ENCODE results near the gene EIF2B2.
"Not testable (repeated sequence)": the region's sequence is repeated elsewhere in the genome, so short reads cannot be mapped to it uniquely, and the experiment has no call there.

Gene EIF2B2

GRCh38 chr14:74974364-74975058 is 28.2 kb upstream of the EIF2B2 start:
- DNase-seq (ENCODE audit: low read depth), result no peak

DNA sequence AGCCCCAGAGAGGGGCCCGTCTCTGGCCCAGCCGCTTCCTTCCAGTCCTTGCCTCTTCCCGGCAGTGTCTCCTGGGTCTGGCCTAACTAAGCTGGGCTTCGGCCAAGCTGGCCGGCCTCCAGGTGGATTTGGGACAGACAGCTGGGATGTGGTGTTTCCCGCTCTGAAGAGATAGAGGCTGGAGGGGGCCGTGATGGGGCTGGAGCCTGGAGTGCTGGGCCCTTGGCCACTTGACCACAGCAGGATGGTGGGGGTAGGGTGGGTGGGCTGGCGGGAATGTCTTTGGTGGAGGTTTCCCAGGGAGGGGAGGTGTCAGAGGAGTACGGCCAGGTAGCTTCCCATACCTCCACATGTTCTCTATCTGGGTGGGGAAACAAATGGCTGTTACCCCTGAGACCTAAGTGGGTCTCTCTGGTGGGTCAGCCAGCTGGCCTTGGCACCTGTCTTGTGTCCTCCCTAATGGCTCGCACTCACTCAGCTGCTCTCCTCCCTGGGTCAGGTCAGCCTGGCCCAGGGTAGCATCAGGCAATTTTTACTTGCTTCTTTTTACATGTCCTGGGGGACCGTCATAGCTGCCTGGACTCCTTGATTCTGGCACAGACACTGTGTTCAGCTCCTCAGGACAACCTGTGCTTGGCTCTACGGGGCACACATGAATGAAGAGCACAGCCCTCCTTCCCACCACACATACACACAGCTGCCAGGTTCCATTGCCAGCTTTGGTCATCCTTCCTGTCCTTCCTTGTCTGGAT is 27.5 kb upstream of the EIF2B2 start:
- DNase-seq (ENCODE audit: low read depth), result no peak

GRCh38 chr14:74976264-74977113 is 26.2 kb upstream of the EIF2B2 start:
- no peak for DNase-seq (ENCODE audit: low read depth)

GRCh38 chr14:74977164-74977900 is 25.4 kb upstream of the EIF2B2 start:
- DNase-seq (ENCODE audit: low read depth), result no peak

DNA sequence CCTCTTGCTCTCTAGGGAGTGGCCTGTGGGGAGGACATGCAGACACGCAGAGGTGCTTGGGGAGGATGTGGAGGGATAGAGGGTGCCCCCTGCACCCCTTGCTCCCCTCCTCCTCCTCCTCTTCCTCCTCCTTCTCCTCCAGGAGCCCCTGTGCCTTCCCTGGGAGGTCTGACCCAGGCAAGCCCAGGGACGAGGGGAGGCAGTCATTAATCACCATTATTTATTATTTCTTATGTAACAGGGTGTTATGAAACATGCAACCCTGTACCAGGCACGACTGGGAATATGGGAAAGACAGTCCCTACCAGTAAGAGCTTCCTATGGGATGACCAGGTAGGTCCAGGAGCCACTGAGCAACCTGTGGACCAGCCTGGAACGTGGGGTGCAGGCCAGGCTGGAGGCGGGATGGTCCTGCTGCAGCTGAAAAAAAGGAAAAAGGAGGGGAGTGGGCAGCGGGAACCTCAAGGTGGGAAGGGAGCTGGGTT is 24.8 kb upstream of the EIF2B2 start:
- no peak for DNase-seq (ENCODE audit: low read depth)

DNA sequence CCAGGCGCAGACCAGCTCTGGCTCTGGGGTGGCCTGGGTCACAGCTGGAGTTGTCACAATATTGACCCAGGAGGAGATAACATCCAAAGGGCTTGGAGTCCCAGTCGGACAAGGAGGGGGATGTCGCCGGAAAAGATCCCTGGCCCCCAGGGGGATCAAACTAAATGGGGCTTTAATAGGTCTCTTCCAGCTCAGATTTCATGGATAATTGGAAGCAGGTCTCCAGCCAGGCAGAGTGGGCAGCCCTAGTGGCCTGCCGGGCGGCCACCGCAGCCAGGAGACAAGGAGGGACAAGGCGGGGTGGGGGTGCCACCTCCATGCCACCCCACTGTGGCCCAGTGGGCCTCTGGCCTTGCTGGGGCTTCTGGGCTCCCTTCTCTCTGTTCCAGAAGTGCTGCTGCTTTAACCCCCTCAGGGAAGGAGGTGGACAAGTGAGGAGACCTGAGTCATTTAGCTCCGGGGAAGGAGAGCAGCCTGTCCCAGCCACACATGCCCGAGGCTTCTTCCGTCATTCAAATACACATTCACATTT is 24.2 kb upstream of the EIF2B2 start:
- no peak for DNase-seq (ENCODE audit: low read depth)

DNA sequence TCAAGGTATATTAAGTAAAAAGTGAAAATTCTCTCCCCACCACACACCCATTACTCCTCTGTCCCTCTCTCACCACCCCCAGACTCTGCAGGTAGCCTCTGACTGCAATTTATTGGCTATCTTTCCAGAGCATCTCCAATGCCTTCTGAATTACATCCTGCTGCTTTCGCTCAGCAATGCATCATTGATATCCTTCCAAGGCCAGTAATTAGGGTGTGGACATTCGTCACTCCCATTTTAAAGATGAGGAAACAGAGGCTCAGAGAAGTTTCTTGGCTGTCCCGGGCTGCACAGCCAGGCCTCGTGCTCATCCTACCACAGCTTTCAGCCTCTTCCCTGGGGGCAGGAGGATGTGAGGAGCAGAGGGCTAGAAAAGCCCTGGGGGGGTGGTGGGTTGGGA is 23.7 kb upstream of the EIF2B2 start:
- DNase-seq (ENCODE audit: low read depth), result no peak

GRCh38 chr14:74979442-74980397 is 23.0 kb upstream of the EIF2B2 start:
- no peak for DNase-seq (ENCODE audit: low read depth)

DNA sequence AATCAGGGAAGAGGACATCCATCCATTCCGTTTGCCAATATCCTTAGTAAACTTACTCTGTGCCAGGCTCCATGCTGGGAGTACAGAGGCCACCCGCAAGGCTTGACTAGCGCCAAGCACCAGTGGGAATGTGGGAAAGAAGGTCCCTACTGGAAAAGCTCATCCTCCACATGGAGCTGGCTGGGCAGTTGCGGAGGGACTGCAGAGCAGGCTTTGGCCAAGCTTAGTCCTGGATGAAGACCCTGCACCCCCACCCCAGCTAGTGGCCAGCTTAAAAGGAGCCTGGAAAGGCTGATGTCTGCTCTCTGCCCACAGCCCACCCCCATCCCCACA is 22.4 kb upstream of the EIF2B2 start:
- no peak for DNase-seq (ENCODE audit: low read depth)

DNA sequence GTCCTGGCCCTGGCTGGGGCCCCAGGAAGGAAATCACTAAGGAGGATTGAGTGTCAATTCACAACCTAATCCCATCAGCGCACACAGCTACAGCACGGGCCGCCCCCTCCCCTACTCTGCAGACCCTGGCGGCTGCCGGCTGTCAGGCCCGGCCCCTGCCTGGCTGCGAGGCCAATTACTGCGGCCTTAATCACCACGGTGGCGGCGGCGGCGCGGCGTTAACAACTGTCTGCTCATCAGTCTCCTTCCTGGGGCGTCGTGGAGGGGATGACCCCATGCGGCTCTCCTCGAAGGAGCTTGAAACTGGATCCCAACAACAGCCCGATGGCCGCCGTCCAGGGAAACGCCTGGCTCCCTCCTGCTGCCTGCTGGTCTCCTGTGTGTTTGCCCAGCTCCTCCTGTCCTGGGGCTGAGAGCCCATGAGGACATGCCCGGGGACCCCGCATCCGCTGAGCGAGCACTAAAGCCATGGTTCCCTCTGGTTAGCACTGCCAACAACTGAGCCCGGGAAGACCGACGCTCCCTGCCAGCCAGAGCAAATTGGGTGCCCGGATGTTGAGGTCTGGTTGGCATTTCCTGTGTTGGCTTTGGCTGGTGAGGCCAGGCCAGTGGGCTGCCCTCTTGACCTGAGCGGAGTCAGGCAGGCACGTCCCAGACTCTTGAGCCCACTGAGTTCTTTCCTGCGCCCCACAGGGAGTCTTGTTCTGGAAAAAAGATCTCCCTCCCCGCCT is 21.8 kb upstream of the EIF2B2 start:
- DNase-seq (ENCODE audit: low read depth), result no peak

- no peak for DNase-seq (ENCODE audit: low read depth)
Observed at GRCh38 chr14:74981462-74981782, 21.3 kb upstream of the EIF2B2 start.

GRCh38 chr14:74981833-74982232 is 20.9 kb upstream of the EIF2B2 start:
- DNase-seq (ENCODE audit: low read depth), result no peak

- no peak for DNase-seq (ENCODE audit: low read depth)
Observed at GRCh38 chr14:74982661-74983060, 20.1 kb upstream of the EIF2B2 start.

DNA sequence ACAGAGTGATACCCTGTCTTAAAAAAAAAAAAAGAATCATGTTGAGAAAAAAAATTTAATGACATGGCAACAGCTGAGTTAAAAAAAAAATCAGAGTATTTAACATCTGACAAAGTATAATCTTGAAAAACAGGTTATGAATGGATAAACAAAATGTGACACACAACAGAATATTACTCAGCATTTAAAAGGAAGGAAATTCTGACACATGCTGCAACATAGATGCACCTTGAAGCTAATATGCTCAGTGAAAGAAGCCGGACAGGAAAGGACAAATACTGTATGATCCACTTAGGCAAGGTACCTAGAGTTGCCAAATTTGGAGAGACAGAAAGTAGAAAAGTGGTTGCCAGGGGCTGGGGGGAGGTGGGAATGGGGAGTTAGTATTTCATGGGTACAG is 19.4 kb upstream of the EIF2B2 start:
- no peak for DNase-seq (ENCODE audit: low read depth)

DNA sequence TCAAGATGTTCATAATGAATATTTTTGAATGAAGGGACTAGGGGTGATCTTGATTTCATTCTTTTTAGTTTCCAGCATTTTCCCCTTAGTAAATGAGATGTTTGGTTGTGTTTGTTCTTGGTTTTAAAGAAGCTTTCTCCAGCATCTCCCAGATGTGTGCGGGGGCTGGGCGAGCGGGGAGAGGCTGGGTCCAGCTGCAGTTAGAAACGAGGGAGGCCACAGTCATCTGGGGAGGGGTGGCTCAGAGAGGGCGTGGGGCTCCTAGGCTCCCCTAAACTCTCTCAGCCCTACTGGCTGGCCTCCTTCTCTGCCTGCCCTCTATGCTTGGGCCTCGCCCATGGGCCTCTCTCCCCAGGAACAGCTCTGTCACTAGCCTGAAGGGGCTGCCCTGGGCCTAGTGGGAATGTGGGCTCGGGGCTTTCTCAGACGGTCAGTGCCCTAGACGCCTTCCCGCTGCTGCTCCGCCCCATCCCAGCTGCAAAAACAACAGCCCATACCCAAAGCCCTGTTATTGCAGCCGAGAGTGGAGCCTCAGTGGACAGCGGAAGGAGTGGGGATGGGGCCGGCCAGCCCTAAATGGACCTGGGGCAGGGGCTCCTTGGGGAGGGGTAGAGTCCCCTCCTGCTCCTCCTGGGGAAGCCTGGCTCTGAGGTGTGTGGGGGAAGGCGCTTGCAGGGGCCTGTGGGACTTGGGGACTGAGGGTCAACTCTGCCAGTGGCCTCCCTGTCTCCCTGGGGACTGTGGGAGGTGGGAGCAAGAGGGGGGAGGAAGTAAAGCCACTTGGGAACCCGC is 18.3 kb upstream of the EIF2B2 start:
- no peak for DNase-seq (ENCODE audit: low read depth)

DNA sequence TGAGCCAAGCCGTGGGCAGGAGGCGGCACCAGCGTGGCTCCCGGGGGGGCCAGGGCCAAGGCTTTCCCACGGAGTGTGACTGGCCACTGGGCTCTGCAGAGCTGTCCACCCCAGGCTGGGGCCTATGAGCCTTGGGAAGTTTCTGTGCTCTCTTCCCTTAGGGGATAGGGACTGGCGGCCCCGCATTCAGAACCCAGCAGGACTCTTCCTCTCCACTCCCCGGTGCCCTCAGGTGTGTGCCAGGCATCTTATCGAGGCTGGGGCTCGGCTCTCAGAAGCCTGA is 17.8 kb upstream of the EIF2B2 start:
- no peak for DNase-seq (ENCODE audit: low read depth)

DNA sequence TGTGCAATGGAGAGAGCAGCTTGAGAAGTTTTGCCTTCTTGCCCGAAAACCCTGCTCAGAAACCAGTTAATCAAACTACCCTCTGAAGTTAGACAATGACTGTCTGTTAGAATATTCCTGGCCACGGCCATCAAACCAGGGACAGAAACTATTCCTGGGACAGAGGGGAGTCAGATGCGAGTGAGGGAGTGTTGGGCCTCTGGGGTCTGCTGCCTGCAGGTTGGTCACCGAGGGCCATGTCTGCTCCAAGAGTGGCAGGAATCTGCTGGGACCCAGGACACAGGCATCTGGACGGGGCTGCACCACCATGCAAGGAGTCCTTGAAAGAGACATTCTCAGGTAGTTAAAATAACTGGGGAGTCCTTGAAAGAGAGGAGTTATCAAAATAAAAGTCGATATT is 16.9 kb upstream of the EIF2B2 start:
- no peak for DNase-seq (ENCODE audit: low read depth)

DNA sequence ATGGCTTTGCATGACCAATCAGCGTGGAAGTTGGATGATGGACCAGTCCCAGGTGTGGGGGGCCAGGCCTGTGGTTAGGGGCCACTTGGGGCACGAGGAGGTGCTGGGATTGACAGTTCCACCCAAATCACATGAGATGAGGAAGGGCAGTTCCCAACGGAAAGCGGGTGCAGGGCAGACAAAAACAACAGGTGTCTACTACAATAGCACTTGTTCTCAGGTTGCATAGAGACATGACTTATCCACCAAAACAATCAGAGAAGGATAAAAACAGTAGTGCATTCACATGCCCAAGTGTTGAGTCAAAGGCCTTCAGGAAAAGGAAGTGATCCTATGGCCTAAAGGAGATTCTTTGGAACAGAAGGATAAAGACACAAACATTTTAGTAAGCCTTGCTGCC is 14.6 kb upstream of the EIF2B2 start:
- DNase-seq (ENCODE audit: low read depth), result no peak

GRCh38 chr14:74988993-74989392 is 13.7 kb upstream of the EIF2B2 start:
- no peak for DNase-seq (ENCODE audit: low read depth)

GRCh38 chr14:74994182-74994581 is 8.5 kb upstream of the EIF2B2 start:
- not testable (repeated sequence) for DNase-seq (ENCODE audit: low read depth)
